HepG2 (cell line): Measurements from ENCODE around the gene SRSF3. TPM values are rescaled to one million over a fixed set of nuclear protein-coding genes. Genes with fewer than 3 reads are reported as not detected.

Experiments used
- ATAC-seq: fragments of 200-7000 bp; cut with Tn5 transposase; 3 replicates; pipeline ENCODE4 v1.9.1; 2020; ENCODE audit warnings: mild to moderate bottlenecking, moderate library complexity
- BruUV-seq: library from RNA; stranded (reverse); fragments of 400-500 nt; replicated peaks from 2 replicates; lab custom pipeline; 2021; lab: Mats Ljungman, UMichigan
- CTCF ChIA-PET: fragments of 300-600 bp; formaldehyde crosslinking; extraction: SDS; loops from one replicate; lab custom pipeline; 2021; ENCODE audit warnings: low total read pairs, inconsistent platforms, low intra/inter-chr PET ratio; lab: Yijun Ruan, JAX
- POLR2A ChIA-PET: fragments of 350-600 bp; sonication (Branson Sonifier 250); formaldehyde crosslinking; loops from one replicate; lab custom pipeline; 2020; ENCODE audit warnings: antibody characterized with exemption, inconsistent platforms; lab: Yijun Ruan, JAX
- DNase-seq: peaks from one replicate; pipeline ENCODE4 v3.0.0-alpha.2; 2015; ENCODE audit warnings: low spot score
- FAIRE-seq: peaks from 3 replicates; lab custom pipeline; 2011; peaks lifted over from hg19 to GRCh38; lab: Jason Lieb, UNC
- H2AFZ ChIP-seq: one replicate; pipeline ENCODE4 v1.6.1; 2011; ENCODE audit warnings: low read length, inconsistent platforms
- H3K27ac ChIP-seq: fragments of 300-600 bp; 3 replicates; pipeline ENCODE4 v1.8.0; 2011; ENCODE audit warnings: mixed run types, mild to moderate bottlenecking, mixed read lengths, low read length, inconsistent platforms; ENCODE audit not compliant: insufficient read depth; ENCODE audit errors: extremely low read length
- H3K27me3 ChIP-seq, 2 experiments: fragments of 200-600 bp in 1 of 2; 2 replicates in 1 of 2; 3 replicates in 1 of 2; pipeline versions ENCODE4 v1.6.0 to v1.8.0; 2011; ENCODE audit warnings: low read length in 2 of 2, mild to moderate bottlenecking in 2 of 2, moderate library complexity in 2 of 2, inconsistent platforms in 1 of 2; ENCODE audit not compliant: insufficient read depth in 2 of 2, control insufficient read depth in 1 of 2
- H3K36me3 ChIP-seq, 2 experiments: fragments of 200-600 bp in 1 of 2; replicated peaks in 1 of 2; 2 replicates in 1 of 2; 3 replicates in 1 of 2; pipeline versions ENCODE4 v1.5.1 to v1.8.0; 2011; ENCODE audit warnings: low read length in 2 of 2, inconsistent platforms in 1 of 2; ENCODE audit not compliant: insufficient read depth in 2 of 2, control insufficient read depth in 1 of 2
- H3K4me1 ChIP-seq: 2 replicates; pipeline ENCODE4 v1.5.1; 2012; ENCODE audit warnings: low read length, inconsistent platforms; ENCODE audit not compliant: insufficient read depth
- H3K4me2 ChIP-seq: 2 replicates; pipeline ENCODE4 v1.6.0; 2011; ENCODE audit warnings: low read depth, low read length, inconsistent platforms
- H3K4me3 ChIP-seq, 3 experiments: fragments of 200-600 bp in 1 of 3; sonication (generic), shearing (Covaris generic) in 1 of 3; replicated peaks in 1 of 3; 2 replicates each; pipeline ENCODE4 v1.5.1; 2011 to 2016; ENCODE audit warnings: low read length in 3 of 3, inconsistent platforms in 2 of 3, low read depth in 2 of 3, mild to moderate bottlenecking in 2 of 3, control low read depth in 1 of 3, mixed read lengths in 1 of 3; ENCODE audit not compliant: insufficient read depth in 1 of 3
- H3K79me2 ChIP-seq: one replicate; pipeline ENCODE4 v1.6.1; 2011; ENCODE audit warnings: low read length, inconsistent platforms; ENCODE audit not compliant: insufficient read depth
- H3K9ac ChIP-seq: 2 replicates; pipeline ENCODE4 v1.6.0; 2011; ENCODE audit warnings: mild to moderate bottlenecking, low read depth, low read length, inconsistent platforms; ENCODE audit not compliant: insufficient read depth
- H3K9me3 ChIP-seq: 2 replicates; pipeline ENCODE4 v1.5.1; 2012; ENCODE audit warnings: mild to moderate bottlenecking, low read length
- H4K20me1 ChIP-seq: 2 replicates; pipeline ENCODE4 v1.6.0; 2011; ENCODE audit warnings: inconsistent platforms, mild to moderate bottlenecking, low read length, moderate library complexity; ENCODE audit not compliant: insufficient read depth
- BRCA1 ChIP-seq: sonication (generic); formaldehyde crosslinking; IDR thresholded peaks from 2 replicates; pipeline ENCODE4 v1.4.0; 2020; ENCODE audit warnings: missing genetic modification reagents
- HMGA1 ChIP-seq: sonication (generic); formaldehyde crosslinking; conservative IDR thresholded peaks from 2 replicates; pipeline ENCODE4 v1.4.0; 2020; ENCODE audit warnings: missing genetic modification reagents
- KAT8 ChIP-seq: IDR thresholded peaks from 2 replicates; pipeline ENCODE4 v1.6.1; 2016; ENCODE audit warnings: missing genetic modification reagents, missing compliant biosample characterization
- KDM3A ChIP-seq: IDR thresholded peaks from 2 replicates; pipeline ENCODE4 v1.6.1; 2018; ENCODE audit warnings: low read depth, missing compliant biosample characterization
- NFKB2 ChIP-seq: sonication (generic); formaldehyde crosslinking; IDR thresholded peaks from 2 replicates; pipeline ENCODE4 v1.4.0; 2020; ENCODE audit warnings: missing genetic modification reagents, borderline replicate concordance
- POLR2G ChIP-seq: fragments of 200-400 bp; formaldehyde crosslinking; IDR thresholded peaks from 2 replicates; pipeline ENCODE4 v1.6.1; 2018; ENCODE audit warnings: mild to moderate bottlenecking, low read depth, low read length, moderate library complexity
- RFXAP ChIP-seq: sonication (generic); formaldehyde crosslinking; IDR thresholded peaks from 2 replicates; pipeline ENCODE4 v1.4.0; 2020; ENCODE audit warnings: missing genetic modification reagents, borderline replicate concordance
- SNAI1 ChIP-seq: sonication (generic); formaldehyde crosslinking; IDR thresholded peaks from 2 replicates; pipeline ENCODE4 v1.5.0; 2020; ENCODE audit warnings: mild to moderate bottlenecking, missing genetic modification reagents, borderline replicate concordance
- SSRP1 ChIP-seq: IDR thresholded peaks from 2 replicates; pipeline ENCODE4 v1.6.1; 2016; ENCODE audit warnings: control low read depth
- TBX2 ChIP-seq: sonication (generic); formaldehyde crosslinking; IDR thresholded peaks from 2 replicates; pipeline ENCODE4 v1.5.0; 2020; ENCODE audit warnings: missing genetic modification reagents, mild to moderate bottlenecking, borderline replicate concordance
- XRCC5 ChIP-seq: fragments of 200-400 bp; formaldehyde crosslinking; optimal IDR thresholded peaks from 2 replicates; pipeline ENCODE3; 2017; ENCODE audit warnings: mild to moderate bottlenecking, low read length
- YY1 ChIP-seq: IDR thresholded peaks from 2 replicates; pipeline ENCODE4 v1.6.1; 2011; ENCODE audit warnings: low read length, low read depth, moderate library complexity, mild to moderate bottlenecking; ENCODE audit not compliant: insufficient read depth, insufficient replicate concordance
- ZNF362 ChIP-seq: sonication (generic); formaldehyde crosslinking; IDR thresholded peaks from 2 replicates; pipeline ENCODE4 v1.4.0; 2020; ENCODE audit warnings: missing genetic modification reagents, mild to moderate bottlenecking, borderline replicate concordance
- ZNF660 ChIP-seq: sonication (generic); formaldehyde crosslinking; IDR thresholded peaks from 2 replicates; pipeline ENCODE4 v1.5.1; 2020; ENCODE audit warnings: mild to moderate bottlenecking, low read depth, missing genetic modification reagents, borderline replicate concordance
- WGBS: methylation state at CpG from one replicate; pipeline ENCODE4 v1.1.6; 2017; ENCODE audit warnings: low lambda C conversion rate; 5-methylcytosine and 5-hydroxymethylcytosine counted together
- in situ Hi-C: cut with HindIII; loops from 2 replicates; pipeline ENCODE4 v1.10.0; 2017; ENCODE audit warnings: low pct_unique_long_range_greater_than_20kb; ENCODE audit not compliant: extremely low pct_ligation_motif_present
- intact Hi-C: fragments of 100-400 bp; cut with micrococcal nuclease; formaldehyde crosslinking; loops from one replicate; pipeline ENCODE4 v1.10.0; 2022; ENCODE audit not compliant: unreplicated experiment
- polyA plus RNA-seq, 8 experiments: library from polyadenylated mRNA; depleted of rRNA in 3 of 8; stranded (reverse) in 7 of 8; unstranded in 1 of 8; fragments of >200 nt; fragmentation: Illumina TruSeq in 4 of 8; extraction: Trizol in 4 of 8; gene quantifications; 2 replicates each; pipeline versions ENCODE4 v1.2.1 to v1.2.3, GENCODE V29; 2011 to 2016; ENCODE audit warnings: low read depth in 4 of 8, missing spikeins in 1 of 8, mixed read lengths in 1 of 8; ENCODE audit not compliant: insufficient read depth in 1 of 8
- total RNA-seq, 5 experiments: library from RNA; depleted of rRNA; stranded (reverse); fragments of >200 nt; fragmentation: Illumina TruSeq; extraction: Trizol; gene quantifications; 2 replicates each; pipeline ENCODE4 v1.2.3, GENCODE V29; 2016; ENCODE audit warnings: low read depth in 1 of 5

SRSF3 gene
- total and polyA plus RNA-seq, 2 of the 13 experiments (the other 11 are each of a cell fraction or from before 2014, with no cell fraction given), result 206 to 684 TPM

- peaks cover 17% of the 10 kb centered on the region for H3K4me1 ChIP-seq
- peaks cover 23% of the 10 kb centered on the region for H4K20me1 ChIP-seq
- CTCF ChIA-PET, result no interaction called here
- intact Hi-C loops, result no loop called here
- H3K36me3 ChIP-seq, result peaks cover 0 to 10% of the 10 kb centered on the region in 2 experiments; a peak in 1 of 5 replicates
- in situ Hi-C loops, result no loop called here
- no peak for ATAC-seq
- no TSS peak for BruUV-seq
- 98% methylated on average over 9 of the region's 9 CpGs for WGBS
- no peaks in the 10 kb centered on the region for H3K27me3 ChIP-seq
- H3K27ac ChIP-seq, result no peak overlapping the region
- H3K4me3 ChIP-seq, result no peak overlapping the region
- no peak overlapping the region for H3K9ac ChIP-seq
- no peak overlapping the region for H3K4me2 ChIP-seq
- DNase-seq, result no peak
- no peaks in the 10 kb centered on the region for H3K79me2 ChIP-seq
- H3K9me3 ChIP-seq, result no peaks in the 10 kb centered on the region
- H2AFZ ChIP-seq, result no peak overlapping the region
- POLR2A ChIA-PET, result interaction anchor here (8.2 kb wide), 1 partner anchor 64 kb away, joined by 50 read pairs; the partner anchor contains the start of gene CDKN1A
- FAIRE-seq, result no peak
- TF ChIP-seq POLR2G, result peak; percentile 50; the same call in 1 of the 2 replicates
- no peak for TF ChIP-seq KDM3A (CRISPR knock-in tag)
- no peak for TF ChIP-seq SNAI1
Observed at GRCh38 chr6:36613200-36613995, 19.2 kb downstream of the SRSF3 start.

- H4K20me1 ChIP-seq, result peaks cover 5% of the 10 kb centered on the region; the same call in 1 of the 2 replicates
- ChIA-PET CTCF (interaction anchor here (0.7 to 1.7 kb wide), 5 partner anchors 8 to 144 kb away, joined by 3 to 25 read pairs (median 9); partner anchors contain the start of gene STK38), POLR2A (interaction anchor here (0.7 to 1.3 kb wide), 5 partner anchors 9 to 73 kb away, joined by 3 to 9 read pairs (median 3); no protein-coding TSS in a partner anchor)
- no TSS peak for BruUV-seq
- no peaks in the 10 kb centered on the region for H3K9me3 ChIP-seq
- intact Hi-C loops, result loop anchor here (1.0 kb wide), 2 partner anchors 109 to 144 kb away; no protein-coding TSS in a partner anchor
- H3K79me2 ChIP-seq, result no peaks in the 10 kb centered on the region
- 57% methylated on average over 7 of the region's 7 CpGs for WGBS
- in situ Hi-C loops, result no loop called here
- no peak overlapping the region for H3K9ac ChIP-seq
- no peaks in the 10 kb centered on the region for H3K4me1 ChIP-seq
- no peak overlapping the region for H2AFZ ChIP-seq
- peak; percentile 75 for FAIRE-seq
- ATAC-seq, result peak; percentile 7
- no peak overlapping the region for H3K27ac ChIP-seq
- H3K4me2 ChIP-seq, result no peak overlapping the region
- peaks cover 0 to 10% of the 10 kb centered on the region in 2 experiments; a peak in 1 of 5 replicates for H3K36me3 ChIP-seq
- DNase-seq, result peak; percentile 61
- no peak overlapping the region for H3K4me3 ChIP-seq
- H3K27me3 ChIP-seq, result no peaks in the 10 kb centered on the region
- TF ChIP-seq KAT8 (CRISPR knock-in tag) (peak; percentile 20; the same call in 1 of the 2 replicates), SSRP1 (CRISPR knock-in tag) (no peak), HMGA1 (no peak), ZNF362 (CRISPR knock-in tag) (peak; percentile 99), XRCC5 (peak; percentile 38), YY1 (no peak), ZNF660 (CRISPR knock-in tag) (no peak), TBX2 (CRISPR knock-in tag) (0 out of 2 replicates have a peak, but pooled peaks have one; percentile 28), BRCA1 (CRISPR knock-in tag) (no peak), RFXAP (CRISPR knock-in tag) (no peak), NFKB2 (no peak)
Observed at GRCh38 chr6:36615018-36615761, 21.0 kb downstream of the SRSF3 start.
